ENCODE data around the gene PRICKLE3.
A peak's percentile ranks its signal among the peaks of the same experiment; 100 is the strongest.
"Not testable (repeated sequence)": the region's sequence is repeated elsewhere in the genome, so short reads cannot be mapped to it uniquely, and the experiment has no call there.

The PRICKLE3 gene

DNA sequence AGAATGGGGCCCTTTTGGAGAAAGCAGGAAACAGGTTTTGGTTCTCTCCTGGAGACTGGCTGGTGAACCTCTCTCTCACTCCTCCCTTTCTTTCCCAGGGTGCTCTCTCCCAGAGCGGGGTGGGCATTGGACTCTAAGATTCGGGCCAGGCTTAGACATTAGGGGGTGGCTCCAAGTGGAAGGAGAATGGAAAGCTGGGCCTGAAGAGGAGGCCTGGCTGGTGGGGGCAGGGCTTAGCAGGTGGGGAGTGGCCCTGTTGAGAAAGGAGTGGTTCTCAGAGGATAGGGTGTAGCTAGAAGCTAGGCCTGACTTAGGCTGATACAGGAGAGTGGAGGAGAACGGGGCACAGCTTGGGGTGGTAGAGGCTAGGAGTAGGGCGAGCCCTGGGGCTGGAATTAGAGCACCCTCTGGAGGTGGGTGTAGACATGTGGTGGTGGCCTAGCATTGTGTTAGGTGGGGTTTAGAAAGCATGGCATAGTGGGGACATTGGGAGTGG lies 8.8 kb downstream of the PRICKLE3 start:
- H3K27ac Mint-ChIP-seq: peak overlapping the region; percentile 50
- ATAC-seq (peak; percentile 57), DNase-seq (ENCODE audit: low spot score in 2 of 2) (no peak)
- peaks cover 41% of the 10 kb centered on the region for H3K4me1 Mint-ChIP-seq
- peaks cover 89% of the 10 kb centered on the region for H3K36me3 Mint-ChIP-seq
- no peak overlapping the region for H3K4me3 Mint-ChIP-seq
- H3K9me3 Mint-ChIP-seq: no peaks in the 10 kb centered on the region

DNA sequence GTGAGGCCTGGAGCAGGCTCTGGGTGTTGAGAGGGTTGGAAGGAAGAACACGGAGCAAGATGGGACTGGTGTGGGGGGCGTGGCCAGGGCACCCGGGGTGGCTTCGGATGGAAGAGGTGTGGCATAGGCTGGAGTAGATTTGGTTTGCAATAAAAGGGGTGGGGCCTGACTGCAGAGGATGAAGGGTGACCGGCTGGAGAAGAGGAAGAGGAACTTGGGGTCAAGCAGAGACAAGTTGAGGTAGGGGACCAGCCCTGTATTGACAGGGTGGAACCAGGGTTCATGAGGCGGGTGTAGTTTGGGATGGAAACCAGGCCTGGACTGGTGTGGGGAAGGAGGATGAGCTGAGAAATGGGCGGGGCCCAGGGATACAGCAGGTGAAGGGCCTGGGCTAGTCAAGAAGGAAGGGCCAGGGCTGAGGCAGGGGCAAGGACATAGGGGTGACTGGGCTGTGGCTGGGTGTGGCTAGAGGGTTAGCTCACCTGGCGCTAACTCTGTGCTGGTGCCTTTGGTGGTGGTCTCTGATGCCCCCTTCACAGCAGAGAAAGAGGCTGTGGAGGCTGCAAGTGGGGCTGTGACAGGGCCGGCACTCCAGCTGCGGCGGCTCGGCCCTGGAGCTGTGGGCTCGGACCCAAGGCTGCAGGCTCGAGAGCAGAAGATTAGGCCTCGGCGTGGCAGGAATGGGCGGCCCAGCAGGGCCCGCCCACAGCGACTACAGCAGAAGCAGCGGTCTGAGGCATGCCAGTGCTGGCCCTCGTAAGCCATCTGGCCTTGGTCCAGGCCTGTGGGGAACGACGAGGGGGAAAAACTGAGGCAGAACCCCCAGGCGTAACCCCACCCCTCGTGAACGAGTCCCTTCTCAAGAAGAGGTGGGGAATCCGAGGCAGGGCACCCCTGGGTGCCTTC lies 9.5 kb downstream of the PRICKLE3 start:
- ATAC-seq: no peak
- no peak for DNase-seq (ENCODE audit: low spot score in 2 of 2)
- no peaks in the 10 kb centered on the region for H3K9me3 Mint-ChIP-seq
- no peak overlapping the region for H3K4me3 Mint-ChIP-seq
- H3K27ac Mint-ChIP-seq: peak overlapping the region; percentile 93
- peaks cover 88% of the 10 kb centered on the region for H3K36me3 Mint-ChIP-seq
- peaks cover 38% of the 10 kb centered on the region for H3K4me1 Mint-ChIP-seq

DNA sequence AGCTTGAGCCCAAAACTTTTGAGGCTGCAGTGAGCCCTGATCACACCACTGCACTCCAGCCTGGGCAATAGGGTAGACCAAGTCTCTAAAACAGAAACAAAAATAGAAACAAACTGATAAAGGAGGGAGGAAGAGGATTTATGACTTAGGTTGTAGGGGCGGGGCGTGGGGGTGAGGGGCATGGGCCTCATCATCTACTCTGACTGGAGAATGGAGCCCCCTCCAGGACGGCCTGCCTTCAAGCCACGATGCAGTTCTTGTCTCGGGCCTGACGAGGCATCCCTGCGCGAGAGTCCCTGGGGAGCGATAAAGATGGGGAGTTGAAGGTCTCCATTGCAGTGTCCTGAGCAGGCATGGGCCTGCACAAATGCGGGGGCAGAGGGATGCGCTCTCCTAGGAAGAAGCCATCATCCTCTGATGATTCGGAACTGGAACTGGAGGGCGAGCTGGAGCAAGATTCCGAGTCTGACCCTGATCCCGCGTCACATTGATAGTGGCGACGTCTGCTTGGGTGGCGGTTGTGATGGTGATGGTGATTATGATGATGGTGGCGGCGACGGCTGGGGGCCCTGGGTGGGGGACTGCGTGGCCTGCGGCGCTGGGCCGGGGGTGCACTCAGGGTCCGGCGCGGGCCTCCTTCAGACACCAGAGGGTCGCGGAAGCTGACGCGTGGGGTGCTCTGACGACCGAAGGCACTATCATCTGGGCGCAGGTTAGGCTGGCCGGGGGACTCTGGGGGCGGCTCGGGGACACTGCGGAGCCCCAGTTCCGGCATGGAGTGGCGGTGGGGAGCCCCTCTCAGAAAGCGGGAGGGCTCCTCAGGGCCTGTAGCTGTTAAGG lies 10.5 kb downstream of the PRICKLE3 start:
- H3K27ac Mint-ChIP-seq: peak overlapping the region; percentile 93
- no peaks in the 10 kb centered on the region for H3K9me3 Mint-ChIP-seq
- H3K4me1 Mint-ChIP-seq: peaks cover 38% of the 10 kb centered on the region
- ATAC-seq (no peak), DNase-seq (ENCODE audit: low spot score in 2 of 2) (no peak)
- H3K4me3 Mint-ChIP-seq: no peak overlapping the region
- peaks cover 88% of the 10 kb centered on the region for H3K36me3 Mint-ChIP-seq

DNA sequence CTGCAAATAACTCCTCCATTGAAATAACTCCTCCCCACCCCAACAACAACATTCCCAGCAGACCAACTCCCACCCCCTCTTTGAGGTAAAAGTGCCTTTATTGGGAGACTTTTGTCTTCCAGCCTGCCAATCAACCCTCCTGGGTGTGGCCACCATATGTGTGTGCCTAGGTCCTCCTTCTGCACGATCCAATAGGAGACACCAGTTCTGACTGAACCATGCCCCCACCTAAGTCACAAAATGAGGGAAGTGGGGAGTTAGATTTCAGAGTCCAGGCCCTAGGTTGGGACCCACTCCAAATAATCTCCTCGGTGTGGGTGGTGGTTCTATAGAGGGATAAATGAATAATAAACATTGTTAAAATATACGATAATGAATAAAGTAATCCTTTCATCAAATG lies 11.4 kb downstream of the PRICKLE3 start:
- no peak overlapping the region for H3K4me3 Mint-ChIP-seq
- H3K9me3 Mint-ChIP-seq: no peaks in the 10 kb centered on the region
- H3K36me3 Mint-ChIP-seq: peaks cover 79% of the 10 kb centered on the region
- H3K27ac Mint-ChIP-seq: peak overlapping the region; percentile 50
- peaks cover 38% of the 10 kb centered on the region for H3K4me1 Mint-ChIP-seq
- DNase-seq (ENCODE audit: low spot score in 2 of 2): no peak
- no peak for ATAC-seq

DNA sequence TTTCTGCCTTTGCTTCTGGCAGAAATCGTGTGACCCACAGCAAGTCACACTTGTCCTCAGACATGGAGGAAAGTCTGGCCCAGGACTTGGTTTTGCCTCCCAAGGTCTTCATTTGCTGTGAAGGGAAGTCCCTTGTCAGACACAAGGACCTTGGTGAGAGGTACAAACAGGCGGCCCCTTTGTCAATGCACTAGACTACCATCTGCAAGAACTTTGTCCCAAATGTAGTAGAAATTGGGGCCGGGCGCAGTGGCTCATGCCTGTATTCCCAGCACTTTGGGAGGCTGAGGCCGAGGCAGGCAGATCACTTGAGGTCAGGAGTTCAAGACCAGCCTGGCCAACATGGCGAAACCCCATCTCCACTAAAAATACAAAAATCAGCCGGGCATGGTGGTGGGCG lies 12.6 kb downstream of the PRICKLE3 start:
- H3K4me3 Mint-ChIP-seq: peak overlapping the region; percentile 83
- not testable (repeated sequence) for H3K9me3 Mint-ChIP-seq; ATAC-seq; DNase-seq (ENCODE audit: low spot score in 2 of 2)
- H3K36me3 Mint-ChIP-seq: peaks cover 67% of the 10 kb centered on the region
- H3K27ac Mint-ChIP-seq: peak overlapping the region; percentile 87
- peaks cover 31% of the 10 kb centered on the region for H3K4me1 Mint-ChIP-seq

DNA sequence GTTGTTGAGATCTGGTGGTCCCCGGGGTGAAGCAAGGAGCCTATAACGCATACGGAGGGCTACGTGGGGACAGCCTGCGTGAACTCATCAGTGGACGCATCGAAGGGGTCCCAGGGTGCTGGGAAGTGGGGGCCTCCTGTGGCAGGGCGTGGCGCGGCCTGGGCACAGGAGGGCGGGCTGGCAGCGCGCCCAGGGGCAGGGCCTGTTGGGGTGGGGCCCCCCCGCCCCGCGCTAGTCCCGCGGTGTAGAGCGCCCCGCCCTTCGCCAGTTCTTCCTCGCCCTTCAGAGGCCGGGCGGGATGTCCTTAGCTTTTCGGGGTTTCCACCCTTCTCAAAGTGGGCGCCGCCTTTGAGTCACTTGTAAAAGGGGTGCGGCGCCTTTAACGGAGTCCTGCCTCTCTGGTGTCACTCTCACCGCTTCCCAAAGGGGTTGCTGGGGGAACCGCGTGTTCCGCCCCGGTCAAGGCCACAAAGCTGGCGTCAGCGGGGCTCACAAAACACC lies 13.8 kb downstream of the PRICKLE3 start:
- Mint-ChIP-seq H3K9me3 (no peaks in the 10 kb centered on the region), H3K4me3 (peak overlapping the region; percentile 83), H3K36me3 (peaks cover 59% of the 10 kb centered on the region), H3K27ac (peak overlapping the region; percentile 87), H3K4me1 (peaks cover 39% of the 10 kb centered on the region)
- peak; percentile 85 for ATAC-seq
- peak in 1 of 2 donors; percentile 36 for DNase-seq (ENCODE audit: low spot score in 2 of 2)

DNA sequence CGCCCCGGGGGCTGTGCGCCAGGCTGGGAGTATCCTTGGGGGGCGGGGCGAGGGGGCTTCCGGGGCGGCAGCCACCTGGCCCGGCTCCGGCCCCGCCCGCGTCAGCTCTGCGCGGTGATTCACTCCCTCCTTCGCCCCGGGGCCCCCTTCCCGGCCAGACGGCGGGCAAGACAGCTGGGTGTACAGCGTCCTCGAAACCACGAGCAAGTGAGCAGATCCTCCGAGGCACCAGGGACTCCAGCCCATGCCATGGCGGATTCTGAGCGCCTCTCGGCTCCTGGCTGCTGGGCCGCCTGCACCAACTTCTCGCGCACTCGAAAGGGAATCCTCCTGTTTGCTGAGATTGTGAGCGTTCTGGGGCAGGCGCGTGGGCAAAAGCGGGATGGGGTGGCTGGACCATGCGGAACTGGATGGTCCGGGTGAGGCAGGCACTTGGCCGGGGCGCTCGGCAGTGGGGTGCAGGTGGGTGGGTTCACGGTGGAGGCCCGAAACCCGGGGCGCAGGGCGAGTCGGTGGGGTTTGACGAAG lies 14.4 kb downstream of the PRICKLE3 start, which contains the start of gene PLP2:
TSS of gene PLP2 (plus strand) at position 147 of the 528 bp plus-strand sequence. CDS start at position 250, 103 bp downstream.
- peaks cover 42% of the 10 kb centered on the region for H3K4me1 Mint-ChIP-seq
- ATAC-seq (peak; percentile 80), DNase-seq (ENCODE audit: low spot score in 2 of 2) (peak; percentile 56 to 77)
- H3K27ac Mint-ChIP-seq: peak within 1 kb of the TSS; percentile 87
- H3K4me3 Mint-ChIP-seq: peak within 1 kb of the TSS; percentile 83
- H3K36me3 Mint-ChIP-seq: peaks cover 59% of the 10 kb centered on the region
- H3K9me3 Mint-ChIP-seq: no peaks in the 10 kb centered on the region

DNA sequence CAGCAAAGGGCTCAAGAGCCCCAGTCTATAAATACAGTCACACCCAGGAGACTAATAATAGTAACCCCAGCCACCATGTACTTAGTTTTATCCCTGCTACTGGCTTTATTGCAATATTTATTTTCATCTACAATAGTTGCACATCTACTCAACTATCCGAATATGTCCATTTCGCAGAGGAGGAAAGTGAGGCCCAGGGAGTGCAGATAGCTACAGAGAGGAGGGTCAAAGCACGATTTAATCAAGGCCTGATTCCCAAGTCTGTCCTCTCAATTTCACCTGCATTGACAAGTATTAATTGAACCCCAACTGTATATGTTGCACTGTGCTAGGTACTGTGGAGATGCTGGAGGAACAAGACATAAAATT lies 18.4 kb downstream of the PRICKLE3 start:
- DNase-seq (ENCODE audit: low spot score in 2 of 2): no peak
- peak overlapping the region; percentile 96 for H3K27ac Mint-ChIP-seq
- H3K4me1 Mint-ChIP-seq: peaks cover 34% of the 10 kb centered on the region
- H3K4me3 Mint-ChIP-seq: peak overlapping the region; percentile 91
- peaks cover 26% of the 10 kb centered on the region for H3K36me3 Mint-ChIP-seq
- no peaks in the 10 kb centered on the region for H3K9me3 Mint-ChIP-seq
- no peak for ATAC-seq

DNA sequence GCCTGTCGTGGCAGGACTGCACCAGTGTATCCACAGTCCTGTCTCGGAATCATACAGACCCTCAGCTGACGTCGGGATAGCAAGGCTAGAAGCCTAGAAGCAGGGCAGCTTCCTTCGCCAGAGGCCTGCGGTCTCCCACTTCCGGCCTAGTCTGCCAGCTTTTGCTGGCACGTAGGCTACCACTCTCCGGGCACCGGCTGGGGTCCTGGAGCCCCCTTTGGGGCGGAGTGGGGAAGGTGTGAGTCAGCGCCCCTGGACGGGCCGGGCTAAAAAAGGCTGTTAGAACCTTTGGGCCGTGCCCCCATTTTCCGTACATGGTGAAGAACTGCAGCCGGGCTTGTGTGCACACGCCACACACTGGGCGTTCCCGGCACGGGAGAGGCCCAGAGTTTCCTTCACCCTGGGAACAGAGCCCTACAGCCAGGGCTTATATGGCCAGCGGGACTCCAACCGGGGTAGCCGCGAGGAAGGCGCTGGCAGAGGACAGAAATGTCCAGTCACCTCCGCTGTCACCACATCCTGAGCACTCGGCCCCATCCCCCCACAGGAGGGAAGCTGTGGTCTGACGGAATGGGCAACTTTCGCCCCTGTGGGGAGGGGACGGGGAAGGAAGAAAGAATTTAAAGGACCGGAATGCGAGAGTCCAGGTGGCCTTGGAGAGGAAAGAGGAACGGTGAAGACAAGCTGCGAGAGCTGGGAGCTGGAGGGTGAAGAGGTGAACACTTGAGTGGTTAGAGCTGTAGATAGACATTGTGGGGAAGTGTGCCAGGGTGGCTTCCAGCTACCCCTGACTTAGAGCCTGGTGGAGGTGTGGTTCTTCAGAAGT lies 19.0 kb downstream of the PRICKLE3 start:
- Mint-ChIP-seq H3K9me3 (no peaks in the 10 kb centered on the region), H3K27ac (peak overlapping the region; percentile 96), H3K36me3 (peaks cover 21% of the 10 kb centered on the region), H3K4me1 (peaks cover 33% of the 10 kb centered on the region), H3K4me3 (peak overlapping the region; percentile 91)
- DNase-seq (ENCODE audit: low spot score in 2 of 2): peak; percentile 43 to 67
- peak; percentile 51 for ATAC-seq

DNA sequence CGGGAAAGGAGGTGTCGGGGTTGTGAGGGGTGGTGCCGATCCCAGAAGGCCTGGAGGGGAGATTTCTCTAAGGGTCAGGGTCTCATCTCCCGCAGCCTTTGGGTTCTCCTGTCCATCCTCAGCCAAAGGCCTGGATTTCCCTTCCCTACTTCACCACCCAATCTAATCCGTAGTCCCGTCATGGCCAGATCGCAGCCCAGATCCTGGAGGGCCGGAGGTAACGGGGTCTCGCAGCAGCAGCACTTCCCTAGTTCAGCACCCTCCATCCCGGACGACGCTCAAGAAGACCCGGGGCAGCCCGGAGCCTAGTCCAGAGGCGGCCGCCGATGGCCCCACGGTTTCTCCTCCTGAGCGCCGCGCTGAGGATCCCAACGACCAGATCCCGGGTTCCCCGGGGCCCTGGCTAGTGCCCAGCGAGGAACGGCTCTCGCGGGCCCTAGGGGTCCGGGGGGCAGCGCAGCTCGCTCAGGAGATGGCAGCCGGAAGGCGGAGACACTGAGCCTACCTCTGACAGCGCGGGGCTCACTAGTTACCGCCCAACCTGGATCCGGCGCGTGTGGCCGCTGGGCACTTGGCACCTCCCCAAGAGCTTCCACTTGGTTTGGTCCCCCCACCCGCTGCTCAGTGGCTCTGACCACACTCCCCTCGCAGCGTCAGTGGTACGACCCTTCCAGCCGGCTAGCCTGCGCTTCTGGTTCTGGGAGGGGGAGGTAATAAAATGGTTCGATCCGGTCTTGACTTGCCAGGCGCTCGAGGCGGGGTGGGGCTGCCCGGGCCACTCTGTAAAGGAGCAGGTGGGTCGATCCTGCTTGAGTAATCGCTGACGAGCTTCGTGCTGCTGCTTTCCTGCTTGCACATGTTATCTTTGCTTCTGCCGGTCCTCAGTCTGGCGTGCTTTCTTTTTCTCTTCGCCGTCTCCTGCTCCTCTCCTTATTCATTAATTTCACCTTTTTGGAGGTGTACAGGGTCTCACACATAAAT lies 20.0 kb downstream of the PRICKLE3 start:
- no peaks in the 10 kb centered on the region for H3K9me3 Mint-ChIP-seq
- ATAC-seq (peak; percentile 74), DNase-seq (ENCODE audit: low spot score in 2 of 2) (peak; percentile 49 to 78)
- peak overlapping the region; percentile 91 for H3K4me3 Mint-ChIP-seq
- H3K27ac Mint-ChIP-seq: peak overlapping the region; percentile 96
- peaks cover 33% of the 10 kb centered on the region for H3K4me1 Mint-ChIP-seq
- peaks cover 14% of the 10 kb centered on the region for H3K36me3 Mint-ChIP-seq

DNA sequence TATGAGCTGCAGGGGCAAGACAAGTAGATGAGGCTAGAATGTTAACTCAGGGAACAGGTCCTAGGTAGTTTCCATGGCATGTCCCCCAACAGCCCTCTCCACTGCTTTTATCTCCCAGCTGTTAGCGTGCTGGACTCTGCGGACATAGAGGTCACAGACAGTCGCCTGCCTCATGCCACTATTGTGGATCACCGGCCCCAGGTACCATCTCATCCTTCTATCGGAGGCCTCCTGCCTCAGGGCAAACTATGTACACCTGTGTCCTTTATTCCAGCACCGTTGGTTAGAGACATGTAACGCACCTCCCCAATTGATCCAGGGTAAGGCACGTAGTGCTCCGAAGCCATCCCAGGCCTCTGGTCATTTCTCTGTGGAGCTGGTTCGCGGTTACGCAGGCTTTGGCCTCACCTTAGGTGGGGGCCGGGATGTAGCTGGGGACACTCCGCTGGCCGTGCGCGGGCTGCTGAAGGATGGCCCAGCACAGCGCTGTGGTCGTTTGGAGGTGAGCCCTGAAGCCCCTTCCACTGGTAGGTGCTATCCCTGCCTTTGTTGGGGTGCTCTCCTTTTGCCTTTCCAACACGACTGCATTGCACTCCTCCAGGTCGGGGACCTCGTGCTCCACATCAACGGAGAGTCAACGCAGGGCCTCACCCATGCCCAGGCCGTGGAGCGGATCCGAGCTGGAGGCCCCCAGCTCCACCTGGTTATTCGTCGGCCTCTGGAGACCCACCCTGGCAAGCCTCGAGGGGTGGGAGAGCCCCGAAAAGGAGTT lies 21.4 kb downstream of the PRICKLE3 start:
- DNase-seq (ENCODE audit: low spot score in 2 of 2) (no peak), ATAC-seq (no peak)
- H3K4me3 Mint-ChIP-seq: peak overlapping the region; percentile 91
- peaks cover 14% of the 10 kb centered on the region for H3K36me3 Mint-ChIP-seq
- peak overlapping the region; percentile 97 for H3K27ac Mint-ChIP-seq
- no peaks in the 10 kb centered on the region for H3K9me3 Mint-ChIP-seq
- H3K4me1 Mint-ChIP-seq: peaks cover 33% of the 10 kb centered on the region

DNA sequence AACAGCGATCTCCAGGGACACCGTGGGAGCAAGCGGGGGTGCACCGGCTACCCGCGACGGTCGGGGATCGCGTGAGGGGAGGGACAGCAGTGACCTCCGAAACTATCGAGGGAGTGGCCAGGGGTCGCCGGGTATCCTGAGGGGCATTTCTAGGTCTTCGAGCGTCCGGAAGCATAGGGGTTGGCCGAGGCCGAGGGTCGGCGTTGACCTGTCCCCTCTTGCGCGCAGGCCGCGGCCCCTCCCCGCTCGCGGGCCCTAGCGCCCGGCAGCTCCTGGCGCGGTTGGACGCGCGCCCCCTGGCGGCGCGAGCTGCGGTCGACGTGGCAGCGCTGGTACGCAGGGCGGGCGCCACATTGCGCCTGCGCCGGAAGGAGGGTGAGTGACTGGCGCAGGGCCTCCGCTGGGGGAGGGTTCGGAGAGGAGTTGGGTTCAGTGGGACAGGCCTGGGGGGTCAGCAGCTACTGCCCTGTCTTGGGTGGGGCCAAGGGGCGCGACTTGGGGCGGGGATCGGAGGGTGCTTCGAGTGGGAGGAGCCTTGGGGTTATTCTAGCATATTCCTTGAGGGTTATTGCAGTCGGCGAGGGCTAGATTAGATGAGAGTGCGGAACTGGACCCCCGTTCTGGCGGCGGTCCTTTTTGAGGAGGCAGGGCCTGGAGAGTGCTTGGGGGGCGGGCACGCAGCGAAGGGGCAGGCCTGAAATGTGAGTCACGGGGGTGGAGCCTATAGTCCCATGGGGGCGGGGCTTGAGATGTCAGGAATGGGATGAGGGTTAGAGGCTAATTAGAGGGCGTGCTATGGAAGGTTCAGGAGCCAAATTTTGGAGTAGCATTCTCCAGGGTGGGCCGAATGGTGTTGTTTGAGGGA lies 22.4 kb downstream of the PRICKLE3 start:
- DNase-seq (ENCODE audit: low spot score in 2 of 2) (peak; percentile 69 to 84), ATAC-seq (peak; percentile 73)
- Mint-ChIP-seq H3K27ac (peak overlapping the region; percentile 97), H3K36me3 (peaks cover 14% of the 10 kb centered on the region), H3K4me3 (peak overlapping the region; percentile 73), H3K9me3 (no peaks in the 10 kb centered on the region), H3K4me1 (peaks cover 33% of the 10 kb centered on the region)

Measured in stimulated activated effector memory CD8-positive, alpha-beta T cell treated with anti-CD3 and anti-CD28 coated beads, Interleukin-12 subunit alpha, Interleukin-12 subunit beta, amount 100 ng/mL, for 72 hours (primary cell).